Measurements from ENCODE around the gene PCDHAC1.

PCDHAC1 gene

GRCh38 chr5:140967226-140967893 lies 41.3 kb downstream of the PCDHAC1 start:
- DNase-seq (ENCODE audit: low read depth): no peak
- no peak for TF ChIP-seq CTCF (IDR thresholded peaks at IDR 0.05; ENCODE audit: insufficient read depth, low read depth, low read length, missing control alignments)

DNA sequence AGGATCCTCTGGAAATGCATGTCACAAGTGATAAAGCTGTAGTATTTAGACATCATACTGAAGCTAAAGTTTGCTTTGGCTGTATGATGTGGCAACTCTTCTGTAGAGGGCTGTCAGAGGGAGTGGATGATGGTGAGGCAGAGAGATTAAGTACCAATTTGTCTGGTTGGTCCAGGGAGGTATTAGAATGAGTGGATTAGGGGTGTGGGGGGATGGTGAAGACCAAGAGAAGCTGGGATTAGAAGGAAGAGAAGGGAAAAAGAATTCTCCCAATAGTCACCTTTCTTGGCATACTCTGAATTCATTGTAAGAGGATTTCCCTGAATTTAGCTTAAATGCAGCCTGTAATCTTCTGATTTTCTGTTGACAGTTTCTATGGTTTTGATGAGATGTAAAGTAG lies 43.8 kb downstream of the PCDHAC1 start:
- no peak for TF ChIP-seq CTCF (IDR thresholded peaks at IDR 0.05; ENCODE audit: insufficient read depth, low read depth, low read length, missing control alignments)
- no peak overlapping the region for H3K4me3 ChIP-seq (ENCODE audit: low read length)
- DNase-seq (ENCODE audit: low read depth): no peak

More at GRCh38 chr5:140967226-140967893, 41.3 kb downstream of the PCDHAC1 start:
- H3K4me3 ChIP-seq (ENCODE audit: low read length): peak overlapping the region; percentile 37

DNA sequence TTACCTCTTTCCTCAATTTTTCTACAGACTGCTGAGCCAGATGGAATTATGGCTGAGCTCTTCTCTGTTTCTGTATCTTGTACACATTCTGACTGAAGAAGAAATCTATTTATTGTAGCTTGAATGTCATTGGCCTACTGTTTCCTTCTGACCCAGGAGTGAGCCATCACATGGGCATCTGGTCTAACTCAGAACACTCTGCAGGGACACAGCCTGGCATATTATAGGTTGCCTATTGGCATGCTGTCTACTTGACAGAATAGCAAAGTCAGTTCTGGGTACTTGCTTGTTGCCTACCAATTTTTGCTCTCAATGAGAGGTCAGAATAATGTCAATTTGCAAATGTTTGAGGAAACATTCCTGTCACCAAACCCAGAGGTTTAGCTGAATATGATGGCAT lies 47.5 kb downstream of the PCDHAC1 start:
- DNase-seq (ENCODE audit: low read depth): no peak
- H3K4me3 ChIP-seq (ENCODE audit: low read length): no peak overlapping the region
- no peak for TF ChIP-seq CTCF (IDR thresholded peaks at IDR 0.05; ENCODE audit: insufficient read depth, low read depth, low read length, missing control alignments)

- peak; percentile 71 for DNase-seq (ENCODE audit: low read depth)
- TF ChIP-seq CTCF (IDR thresholded peaks at IDR 0.05; ENCODE audit: insufficient read depth, low read depth, low read length, missing control alignments): no peak
- H3K4me3 ChIP-seq (ENCODE audit: low read length): no peak overlapping the region
These were observed 50.9 kb downstream of the PCDHAC1 start for GRCh38 chr5:140977003-140977402.

DNA sequence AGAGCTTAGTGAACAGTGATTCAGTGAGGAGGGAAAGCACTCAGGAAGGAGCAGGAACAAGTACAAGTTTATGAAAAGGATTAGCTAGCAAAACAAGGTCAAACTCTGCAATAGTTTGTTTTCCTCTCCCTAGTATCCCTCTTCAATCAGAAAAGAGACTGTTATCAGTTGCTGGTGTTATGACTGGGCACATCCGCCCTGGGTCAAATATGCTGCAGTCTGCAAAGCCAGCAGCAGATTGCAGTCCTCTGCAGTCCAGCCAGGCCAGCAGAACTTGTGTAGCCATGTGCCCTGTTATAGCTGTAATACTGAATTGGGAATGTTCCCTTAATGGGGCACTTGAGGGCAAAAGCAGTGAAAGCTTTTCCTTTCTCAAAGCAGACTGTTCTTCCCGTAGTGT lies 52.2 kb downstream of the PCDHAC1 start:
- DNase-seq (ENCODE audit: low read depth): no peak
- no peak overlapping the region for H3K4me3 ChIP-seq (ENCODE audit: low read length)
- no peak for TF ChIP-seq CTCF (IDR thresholded peaks at IDR 0.05; ENCODE audit: insufficient read depth, low read depth, low read length, missing control alignments)

- H3K4me3 ChIP-seq (ENCODE audit: low read length): no peak overlapping the region
- DNase-seq (ENCODE audit: low read depth): no peak
- TF ChIP-seq CTCF (IDR thresholded peaks at IDR 0.05; ENCODE audit: insufficient read depth, low read depth, low read length, missing control alignments): no peak
These were observed 52.9 kb downstream of the PCDHAC1 start for GRCh38 chr5:140978983-140979382.
